Loucy (cell line): Measurements from ENCODE around the gene SOBP.

Experiments
- CTCF ChIP-seq: fragments of 200-600 bp; sonication (generic); conservative IDR thresholded peaks from 2 replicates; pipeline ENCODE4 v1.5.1; 2014; ENCODE audit warnings: mild to moderate bottlenecking, antibody characterized with exemption, low read length
- EZH2phosphoT487 ChIP-seq: fragments of 200-600 bp; IDR thresholded peaks from 2 replicates; pipeline ENCODE4 v1.6.1; 2018; ENCODE audit warnings: antibody characterized with exemption, mild to moderate bottlenecking, moderate library complexity, borderline replicate concordance

GRCh38 chr6:107592806-107593205 is 102.9 kb downstream of the SOBP start:
- TF ChIP-seq EZH2phosphoT487 (no peak), CTCF (no peak)
